Astrocyte of the cerebellum (primary cell): ENCODE data around the gene ENPP3.

ENCODE experiments used
- DNase-seq: peaks from one replicate; pipeline ENCODE4 v3.0.0-alpha.2; 2011; ENCODE audit warnings: low read depth
- H3K4me3 ChIP-seq: 2 replicates; pipeline ENCODE4 v1.5.1; 2011; ENCODE audit warnings: mild to moderate bottlenecking, low read depth, low read length, moderate library complexity
- in situ Hi-C: cut with HindIII; loops from 2 replicates; pipeline ENCODE4 v1.10.0; 2017; ENCODE audit warnings: low sequenced_read_pairs
- TF ChIP-seq, protein P1 (sequence below): IDR thresholded peaks from 2 replicates; pipeline ENCODE4 v1.5.1; 2012; ENCODE audit warnings: low read length, low read depth, moderate library complexity, mild to moderate bottlenecking; ENCODE audit errors: missing control alignments

The ENPP3 gene

GRCh38 chr6:131733376-131734016, 96.4 kb downstream of the ENPP3 start:
- TF ChIP-seq, protein P1, sequence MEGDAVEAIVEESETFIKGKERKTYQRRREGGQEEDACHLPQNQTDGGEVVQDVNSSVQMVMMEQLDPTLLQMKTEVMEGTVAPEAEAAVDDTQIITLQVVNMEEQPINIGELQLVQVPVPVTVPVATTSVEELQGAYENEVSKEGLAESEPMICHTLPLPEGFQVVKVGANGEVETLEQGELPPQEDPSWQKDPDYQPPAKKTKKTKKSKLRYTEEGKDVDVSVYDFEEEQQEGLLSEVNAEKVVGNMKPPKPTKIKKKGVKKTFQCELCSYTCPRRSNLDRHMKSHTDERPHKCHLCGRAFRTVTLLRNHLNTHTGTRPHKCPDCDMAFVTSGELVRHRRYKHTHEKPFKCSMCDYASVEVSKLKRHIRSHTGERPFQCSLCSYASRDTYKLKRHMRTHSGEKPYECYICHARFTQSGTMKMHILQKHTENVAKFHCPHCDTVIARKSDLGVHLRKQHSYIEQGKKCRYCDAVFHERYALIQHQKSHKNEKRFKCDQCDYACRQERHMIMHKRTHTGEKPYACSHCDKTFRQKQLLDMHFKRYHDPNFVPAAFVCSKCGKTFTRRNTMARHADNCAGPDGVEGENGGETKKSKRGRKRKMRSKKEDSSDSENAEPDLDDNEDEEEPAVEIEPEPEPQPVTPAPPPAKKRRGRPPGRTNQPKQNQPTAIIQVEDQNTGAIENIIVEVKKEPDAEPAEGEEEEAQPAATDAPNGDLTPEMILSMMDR = no peak
- H3K4me3 ChIP-seq = no peak overlapping the region

DNA sequence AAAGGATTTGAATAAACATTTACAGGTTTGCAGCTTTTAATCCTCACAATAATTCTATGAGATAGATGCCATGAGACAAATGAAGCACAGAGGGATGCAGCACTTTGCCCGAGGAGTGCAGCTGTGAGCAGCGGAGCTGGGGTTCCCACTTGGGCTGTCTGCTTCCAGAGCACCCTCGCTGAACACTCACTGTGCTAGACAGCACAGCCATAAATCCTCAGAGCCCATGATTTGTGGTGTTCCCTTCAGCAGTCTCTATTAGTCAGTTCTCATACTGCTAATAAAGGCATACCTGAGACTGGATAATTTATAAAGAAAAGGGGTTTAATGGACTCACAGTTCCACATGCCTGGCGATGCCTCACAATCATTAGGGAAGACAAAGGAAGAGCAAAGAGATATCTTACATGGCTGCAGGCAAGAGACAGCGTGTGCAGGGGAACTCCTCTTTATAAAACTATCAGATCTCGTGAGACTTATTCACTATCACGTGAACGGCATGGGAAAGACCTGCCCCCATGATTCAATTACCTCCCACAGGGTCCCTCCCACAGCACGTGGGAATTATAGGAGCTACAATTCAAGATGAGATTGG, 99.0 kb downstream of the ENPP3 start:
- no peak for DNase-seq
- TF ChIP-seq, protein P1 = no peak
- in situ Hi-C loops = no loop called here
- H3K4me3 ChIP-seq = no peak overlapping the region

More at GRCh38 chr6:131733376-131734016, 96.4 kb downstream of the ENPP3 start:
- peak; percentile 62 for DNase-seq
- in situ Hi-C loops = no loop called here

DNA sequence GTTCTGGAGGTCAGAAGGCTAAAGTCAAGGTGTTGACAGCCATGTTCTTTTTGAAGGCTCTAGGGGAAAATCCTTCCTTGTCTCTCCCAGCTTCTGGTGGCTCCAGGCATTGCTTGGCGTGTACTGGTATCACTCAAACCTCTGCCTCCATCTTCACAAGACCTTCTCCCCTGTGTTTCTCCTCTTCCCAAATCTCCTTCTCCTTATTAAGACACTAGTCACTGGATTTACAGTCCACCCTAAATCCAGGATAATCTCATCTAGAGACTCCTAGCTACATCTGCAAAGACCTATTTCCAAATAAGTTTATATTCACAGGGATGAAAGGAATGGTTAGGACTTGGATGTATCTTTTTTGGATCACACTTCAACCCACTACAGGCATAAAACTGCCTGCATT, 99.7 kb downstream of the ENPP3 start:
- no peak overlapping the region for H3K4me3 ChIP-seq
- no peak for DNase-seq
- TF ChIP-seq, protein P1 = no peak
- in situ Hi-C loops = no loop called here

- TF ChIP-seq, protein P1 = no peak
- no peak for DNase-seq
- no peak overlapping the region for H3K4me3 ChIP-seq
- in situ Hi-C loops = no loop called here
Observed at GRCh38 chr6:131739136-131739535, 102.0 kb downstream of the ENPP3 start.

- TF ChIP-seq, protein P1 = no peak
- in situ Hi-C loops = no loop called here
- no peak for DNase-seq
- H3K4me3 ChIP-seq = no peak overlapping the region
Observed at GRCh38 chr6:131740161-131740560, 103.1 kb downstream of the ENPP3 start.

DNA sequence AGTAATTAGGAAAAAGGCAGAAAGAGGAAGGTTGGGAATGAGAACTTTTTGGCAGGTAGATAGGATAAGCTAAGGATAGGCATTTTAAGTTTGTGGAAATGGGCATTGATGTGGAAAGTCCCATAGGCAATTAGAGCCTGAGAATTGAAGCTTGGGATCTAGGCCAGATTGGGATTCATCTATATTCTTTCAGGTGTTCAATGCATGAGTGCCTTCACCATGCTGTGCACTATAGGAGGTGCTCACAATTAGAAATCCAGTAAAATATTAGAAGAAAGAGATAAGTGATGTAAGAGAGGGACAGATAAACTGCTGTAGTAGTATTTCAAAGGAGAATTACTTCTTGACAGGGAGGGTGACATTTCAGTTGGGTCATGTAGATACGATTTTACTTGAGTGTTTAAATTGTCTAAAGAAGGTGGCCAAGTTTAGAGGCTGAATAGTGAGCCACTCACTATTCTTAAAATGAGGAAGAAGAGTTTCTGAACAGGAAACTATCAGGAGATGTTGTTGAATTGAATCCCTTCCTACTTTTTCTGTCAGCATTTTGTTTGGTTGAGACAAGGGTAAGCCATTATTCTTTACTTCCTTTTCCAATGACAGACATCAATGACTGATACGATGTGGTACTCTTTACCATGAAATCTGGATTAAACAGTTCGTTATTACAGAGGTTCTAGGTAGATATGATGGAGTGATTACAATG, 104.7 kb downstream of the ENPP3 start:
- in situ Hi-C loops = no loop called here
- no peak overlapping the region for H3K4me3 ChIP-seq
- TF ChIP-seq, protein P1 = no peak
- DNase-seq = no peak
